T47D (cell line): ENCODE results near the gene UBE4B.

ENCODE experiments used
- DNase-seq, 2 experiments: peaks; one replicate each; pipeline versions ENCODE4 v3.0.0 to v3.0.0-alpha.2; 2011 to 2012; ENCODE audit warnings: low read depth in 1 of 2, low spot score in 1 of 2
- JUND ChIP-seq: IDR thresholded peaks from 2 replicates; pipeline ENCODE4 v1.6.1; 2012; ENCODE audit warnings: low read depth
- in situ Hi-C: cut with HindIII; loops from 2 replicates; pipeline ENCODE4 v1.10.0; 2016; ENCODE audit warnings: low sequenced_read_pairs, low pct_unique_long_range_greater_than_20kb

Gene UBE4B

DNA sequence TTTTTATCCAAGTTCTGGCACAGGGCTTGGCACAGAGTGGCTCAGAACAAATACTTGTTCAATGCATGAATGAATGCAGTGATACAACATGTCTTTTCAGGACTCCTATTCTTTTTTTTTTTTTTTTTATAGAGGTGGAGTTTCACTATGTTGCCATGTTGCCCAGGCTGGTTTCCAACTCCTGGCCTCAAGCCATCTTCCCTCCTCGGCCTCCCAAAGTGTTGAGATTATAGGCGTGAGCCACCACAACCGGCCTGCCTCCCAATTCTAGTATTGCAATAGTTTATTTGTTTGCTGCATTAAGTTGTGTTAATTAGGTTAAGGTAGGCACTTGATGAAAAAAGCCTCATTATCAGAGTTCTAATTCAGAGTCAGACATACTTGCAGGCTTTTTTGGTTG, 17.9 kb downstream of the UBE4B start:
- no peak for TF ChIP-seq JUND
- in situ Hi-C loops: no loop called here
- no peak for DNase-seq

DNA sequence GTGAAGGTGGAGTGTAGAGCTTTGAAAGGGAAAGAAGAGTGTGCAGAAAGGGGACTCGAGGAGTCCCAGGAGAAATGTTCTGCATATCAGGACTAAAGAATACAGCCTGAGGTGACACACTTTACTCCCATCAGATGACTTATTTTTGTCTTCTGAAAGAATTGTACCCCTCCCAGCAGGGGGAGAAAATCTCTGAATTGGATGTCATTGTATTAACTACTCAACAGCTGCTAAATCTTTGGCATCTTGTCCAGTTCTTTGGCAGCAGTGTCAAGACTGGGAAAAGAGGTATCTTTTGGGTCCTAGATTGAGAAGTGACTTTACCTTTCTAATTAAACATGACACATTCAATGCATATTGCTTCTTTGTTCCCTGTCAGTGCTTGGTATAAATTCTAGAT, 18.9 kb downstream of the UBE4B start:
- in situ Hi-C loops: no loop called here
- DNase-seq: no peak
- no peak for TF ChIP-seq JUND

DNA sequence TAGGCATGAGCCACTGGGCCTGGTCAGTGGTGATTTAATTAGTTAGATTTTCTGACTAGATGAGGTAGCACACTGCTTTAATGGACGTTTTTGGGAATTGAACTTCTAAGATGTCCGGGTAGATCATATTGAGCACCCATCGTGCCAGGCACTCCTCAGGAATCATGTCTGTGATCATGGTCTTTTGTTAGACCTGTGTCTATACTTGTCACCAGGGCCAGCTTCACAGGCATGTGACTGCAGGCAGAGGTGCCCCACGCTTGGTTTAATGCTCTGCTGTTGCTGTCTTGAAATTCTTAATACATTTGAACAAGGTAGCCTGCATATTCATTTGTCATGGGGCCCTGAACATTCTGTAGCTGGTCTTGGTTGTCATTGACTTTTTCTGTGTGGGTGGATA, 19.6 kb downstream of the UBE4B start:
- TF ChIP-seq JUND: no peak
- DNase-seq: no peak
- in situ Hi-C loops: no loop called here

DNA sequence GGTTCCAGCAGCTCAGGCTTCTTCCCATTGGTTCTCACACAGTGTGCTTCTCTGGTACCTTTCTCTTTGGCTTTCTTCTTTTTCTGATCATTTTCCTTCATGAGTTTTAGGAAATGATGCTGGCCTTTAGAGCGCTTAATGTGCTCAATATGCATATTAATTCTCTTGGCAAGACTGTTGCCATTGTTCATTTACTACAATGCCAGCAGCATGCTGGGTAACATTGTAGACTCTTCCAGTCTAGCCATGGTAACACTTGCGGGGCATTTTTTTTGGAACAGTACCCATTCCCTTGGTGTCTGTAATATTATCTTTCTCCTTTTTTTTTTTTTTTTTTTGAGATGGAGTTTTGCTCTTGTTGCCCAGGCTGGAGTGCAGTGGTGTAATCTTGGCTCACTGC, 21.7 kb downstream of the UBE4B start:
- in situ Hi-C loops: no loop called here
- TF ChIP-seq JUND: no peak
- no peak for DNase-seq

GRCh38 chr1:10056599-10056987, 23.8 kb downstream of the UBE4B start:
- in situ Hi-C loops: no loop called here
- TF ChIP-seq JUND: no peak
- no peak for DNase-seq

DNA sequence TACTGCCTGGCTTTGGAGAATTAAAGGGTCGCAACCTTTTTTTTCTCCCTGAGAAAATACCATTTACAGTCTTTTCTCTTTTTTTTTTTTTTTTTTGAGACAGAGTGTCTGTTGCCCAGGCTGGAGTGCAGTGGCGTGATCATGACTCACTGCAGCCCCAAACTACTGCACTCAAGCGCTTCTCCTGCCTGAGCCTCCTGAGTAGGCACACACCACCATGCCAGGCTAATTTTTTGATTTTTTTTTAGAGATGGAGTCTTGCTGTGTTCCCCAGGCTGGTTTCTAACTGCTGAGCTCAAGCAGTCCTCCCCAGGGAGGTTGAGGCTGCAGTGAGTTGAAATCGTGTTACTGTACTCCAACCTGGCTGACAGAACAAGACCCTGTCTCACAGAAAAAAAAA, 24.6 kb downstream of the UBE4B start:
- no peak for DNase-seq
- in situ Hi-C loops: no loop called here
- TF ChIP-seq JUND: no peak

DNA sequence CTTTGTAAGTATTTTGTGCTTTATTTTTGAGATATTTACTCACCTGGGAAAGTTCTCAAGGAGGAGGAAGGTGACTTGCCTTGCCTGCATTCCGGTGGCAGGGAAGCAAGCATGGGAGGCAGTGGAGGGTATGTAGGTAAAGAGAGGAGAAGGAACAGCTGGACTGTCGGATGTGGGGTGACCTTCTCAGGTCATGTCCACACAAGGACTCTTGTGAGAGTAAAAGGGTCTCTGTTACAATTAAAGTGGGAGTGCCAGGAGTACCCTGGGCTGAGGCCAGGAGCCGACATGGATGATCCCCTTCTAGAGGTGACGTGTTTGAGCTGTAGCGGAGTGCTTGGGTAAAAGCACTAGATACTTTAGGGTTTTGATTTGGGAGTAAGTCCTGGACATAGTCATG, 25.0 kb downstream of the UBE4B start:
- no peak for DNase-seq
- TF ChIP-seq JUND: no peak
- in situ Hi-C loops: no loop called here

DNA sequence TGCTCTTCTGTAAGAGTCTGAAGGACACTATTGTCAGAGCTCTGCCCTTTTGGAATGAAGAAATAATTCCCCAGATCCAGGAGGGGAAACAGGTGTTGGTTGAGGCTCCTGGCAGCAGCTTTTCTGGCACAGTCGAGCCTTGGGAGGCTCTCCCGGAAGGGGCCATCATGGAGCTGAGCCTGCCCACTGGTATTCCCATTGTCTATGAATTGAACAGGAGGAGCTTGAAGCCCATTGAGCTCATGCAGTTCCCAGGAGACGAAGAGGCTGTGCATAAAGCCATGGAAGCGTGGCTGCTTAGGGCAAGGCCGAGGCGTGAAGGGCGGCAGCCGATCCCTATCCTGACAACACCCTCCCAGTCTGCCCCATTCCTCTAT, 26.6 kb downstream of the UBE4B start:
- DNase-seq: no peak
- in situ Hi-C loops: no loop called here
- TF ChIP-seq JUND: no peak

- in situ Hi-C loops: no loop called here
- DNase-seq: no peak
- no peak for TF ChIP-seq JUND
Measured at GRCh38 chr1:10060311-10061100, 27.7 kb downstream of the UBE4B start.

DNA sequence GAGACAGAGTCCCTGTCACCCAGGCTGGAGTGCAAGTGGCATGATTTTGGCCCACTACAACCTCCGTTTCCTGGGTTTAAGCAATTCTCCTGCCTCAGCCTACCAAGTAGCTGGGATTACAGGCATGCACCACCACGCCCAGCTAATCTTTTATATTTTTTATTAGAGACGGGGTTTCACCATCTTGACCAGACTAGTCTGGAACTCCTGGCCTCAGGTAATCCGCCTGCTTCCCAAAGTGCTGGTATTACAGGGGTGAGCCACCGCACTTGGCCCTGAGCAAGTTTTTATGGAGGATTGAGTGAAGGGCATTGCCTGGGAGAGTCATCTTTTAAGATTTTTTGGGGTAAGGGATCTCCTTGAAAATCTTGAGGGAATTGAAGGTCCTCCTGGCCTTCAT, 28.5 kb downstream of the UBE4B start:
- no peak for TF ChIP-seq JUND
- no peak for DNase-seq
- in situ Hi-C loops: no loop called here

GRCh38 chr1:10063878-10064277, 31.1 kb downstream of the UBE4B start:
- in situ Hi-C loops: no loop called here
- TF ChIP-seq JUND: no peak
- no peak for DNase-seq

GRCh38 chr1:10064416-10065343, 31.9 kb downstream of the UBE4B start:
- TF ChIP-seq JUND: no peak
- no peak for DNase-seq
- in situ Hi-C loops: no loop called here

- no peak for DNase-seq
- in situ Hi-C loops: no loop called here
- TF ChIP-seq JUND: no peak
Measured at GRCh38 chr1:10065344-10065685, 32.6 kb downstream of the UBE4B start.
